Bronchial epithelial cell (primary cell): ENCODE results near the gene CLRN3. TPM values are rescaled to one million over a fixed set of nuclear protein-coding genes. Genes with fewer than 3 reads are reported as not detected.

ENCODE experiments used
- DNase-seq: peaks from one replicate; pipeline ENCODE4 v3.0.0-alpha.2; 2010; ENCODE audit warnings: low read depth
- FAIRE-seq: peaks from 2 replicates; lab custom pipeline; 2011; peaks lifted over from hg19 to GRCh38; lab: Jason Lieb, UNC
- H3K27me3 ChIP-seq: 2 replicates; pipeline ENCODE4 v1.5.1; 2011; ENCODE audit warnings: low read length; ENCODE audit not compliant: control insufficient read depth, insufficient read depth
- H3K36me3 ChIP-seq: 2 replicates; pipeline ENCODE4 v1.5.1; 2011; ENCODE audit warnings: low read length; ENCODE audit not compliant: control insufficient read depth, insufficient read depth
- H3K4me3 ChIP-seq: 2 replicates; pipeline ENCODE4 v1.5.1; 2011; ENCODE audit warnings: mild to moderate bottlenecking, low read depth, low read length, control low read depth
- total RNA-seq: library from RNA; depleted of rRNA; stranded (reverse); fragments of >200 nt; gene quantifications from 2 replicates; pipeline ENCODE4 v1.2.1, GENCODE V29; 2014
- TF ChIP-seq, protein P1 (sequence below): IDR thresholded peaks from 2 replicates; pipeline ENCODE4 v1.5.1; 2011; ENCODE audit warnings: mild to moderate bottlenecking, moderate library complexity, low read length, control low read depth, inconsistent platforms; ENCODE audit not compliant: insufficient read depth, severe bottlenecking

Gene CLRN3
- total RNA-seq, 1 donor from 2014 or later, result not detected

DNA sequence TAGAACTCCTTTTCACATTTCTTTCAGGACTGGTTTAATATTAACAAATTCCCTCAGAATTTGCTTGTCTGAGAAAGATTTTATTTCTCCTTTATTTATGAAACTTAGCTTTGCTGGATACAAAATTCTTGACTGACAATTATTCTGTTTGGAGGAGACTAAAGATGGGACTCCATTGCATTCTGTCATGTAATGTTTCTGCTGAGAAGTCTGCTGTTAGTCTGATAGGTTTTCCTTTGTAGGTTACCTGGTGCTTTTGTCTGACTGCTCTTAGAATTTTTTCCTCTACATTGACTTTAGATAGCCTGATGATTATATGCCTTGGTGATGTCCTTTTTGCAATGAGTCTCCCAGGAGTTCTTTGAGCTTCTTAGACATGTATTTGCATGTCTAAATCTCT, 23.4 kb downstream of the CLRN3 start:
- FAIRE-seq, result no peak
- DNase-seq, result peak; percentile 55
- H3K4me3 ChIP-seq, result no peak overlapping the region
- no peaks in the 10 kb centered on the region for H3K36me3 ChIP-seq
- TF ChIP-seq, protein P1, sequence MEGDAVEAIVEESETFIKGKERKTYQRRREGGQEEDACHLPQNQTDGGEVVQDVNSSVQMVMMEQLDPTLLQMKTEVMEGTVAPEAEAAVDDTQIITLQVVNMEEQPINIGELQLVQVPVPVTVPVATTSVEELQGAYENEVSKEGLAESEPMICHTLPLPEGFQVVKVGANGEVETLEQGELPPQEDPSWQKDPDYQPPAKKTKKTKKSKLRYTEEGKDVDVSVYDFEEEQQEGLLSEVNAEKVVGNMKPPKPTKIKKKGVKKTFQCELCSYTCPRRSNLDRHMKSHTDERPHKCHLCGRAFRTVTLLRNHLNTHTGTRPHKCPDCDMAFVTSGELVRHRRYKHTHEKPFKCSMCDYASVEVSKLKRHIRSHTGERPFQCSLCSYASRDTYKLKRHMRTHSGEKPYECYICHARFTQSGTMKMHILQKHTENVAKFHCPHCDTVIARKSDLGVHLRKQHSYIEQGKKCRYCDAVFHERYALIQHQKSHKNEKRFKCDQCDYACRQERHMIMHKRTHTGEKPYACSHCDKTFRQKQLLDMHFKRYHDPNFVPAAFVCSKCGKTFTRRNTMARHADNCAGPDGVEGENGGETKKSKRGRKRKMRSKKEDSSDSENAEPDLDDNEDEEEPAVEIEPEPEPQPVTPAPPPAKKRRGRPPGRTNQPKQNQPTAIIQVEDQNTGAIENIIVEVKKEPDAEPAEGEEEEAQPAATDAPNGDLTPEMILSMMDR, result no peak
- H3K27me3 ChIP-seq, result no peaks in the 10 kb centered on the region

DNA sequence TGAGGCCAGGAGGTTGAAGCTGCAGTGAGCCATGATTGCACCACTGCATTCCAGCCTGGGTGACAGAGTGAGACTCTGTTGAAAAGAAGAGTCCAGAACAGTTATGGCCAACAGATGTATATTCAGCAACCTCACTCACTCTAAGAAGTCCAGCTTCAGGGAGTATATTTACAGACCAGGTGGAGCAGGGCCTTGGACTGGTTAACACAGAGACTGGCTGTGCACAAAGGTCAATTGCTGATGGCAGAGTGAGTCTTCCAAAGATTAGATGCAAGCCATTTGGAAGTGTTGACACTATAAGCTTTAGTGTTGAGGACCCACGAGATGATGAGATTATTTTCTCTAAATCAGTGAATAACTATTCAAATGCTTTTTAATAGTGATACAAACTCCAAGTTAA, 24.9 kb downstream of the CLRN3 start:
- TF ChIP-seq, protein P1, result no peak

DNA sequence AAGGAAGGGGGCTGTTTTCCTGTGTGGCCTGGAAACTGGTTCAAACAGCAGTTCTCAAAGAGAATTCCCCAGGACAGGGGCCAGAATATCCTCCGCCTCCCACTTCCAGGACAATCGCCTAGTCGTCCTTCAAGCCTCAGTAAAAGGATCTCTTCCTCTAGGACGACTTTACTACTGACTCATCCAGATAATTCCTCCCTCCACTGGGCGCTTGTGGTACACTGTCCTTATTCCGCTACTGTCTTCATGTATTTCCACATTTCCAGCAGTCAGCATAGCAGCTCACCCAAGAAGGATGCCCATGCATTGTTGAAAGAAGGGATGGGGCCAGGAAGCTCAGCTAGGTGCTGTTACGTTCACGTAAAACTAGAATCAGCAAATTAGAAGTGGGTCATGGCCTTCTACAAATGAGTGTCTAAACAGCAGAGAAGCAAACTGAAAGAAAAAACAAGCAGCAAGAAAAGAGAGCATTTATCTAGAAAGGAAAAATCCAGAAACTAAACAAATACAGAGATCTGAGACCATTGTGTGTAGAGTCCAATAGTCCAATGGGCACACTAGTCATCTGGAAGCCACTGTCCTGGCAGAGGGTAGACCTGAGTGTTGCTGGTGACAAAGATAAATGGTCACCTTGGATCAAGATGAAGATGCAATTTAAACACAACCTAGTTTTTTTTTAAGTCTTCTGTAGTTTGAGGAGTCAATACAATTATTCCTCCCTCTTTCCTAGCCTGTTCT, 26.3 kb downstream of the CLRN3 start:
- no peak for DNase-seq
- Histone ChIP-seq H3K36me3 (no peaks in the 10 kb centered on the region), H3K4me3 (no peak overlapping the region), H3K27me3 (no peaks in the 10 kb centered on the region)
- peak; percentile 28 for FAIRE-seq
- TF ChIP-seq, protein P1, result no peak

More for the DNA sequence above, 24.9 kb downstream of the CLRN3 start:
- FAIRE-seq (no peak), DNase-seq (no peak)
- H3K4me3 ChIP-seq, result no peak overlapping the region
- H3K36me3 ChIP-seq, result no peaks in the 10 kb centered on the region
- H3K27me3 ChIP-seq, result no peaks in the 10 kb centered on the region

DNA sequence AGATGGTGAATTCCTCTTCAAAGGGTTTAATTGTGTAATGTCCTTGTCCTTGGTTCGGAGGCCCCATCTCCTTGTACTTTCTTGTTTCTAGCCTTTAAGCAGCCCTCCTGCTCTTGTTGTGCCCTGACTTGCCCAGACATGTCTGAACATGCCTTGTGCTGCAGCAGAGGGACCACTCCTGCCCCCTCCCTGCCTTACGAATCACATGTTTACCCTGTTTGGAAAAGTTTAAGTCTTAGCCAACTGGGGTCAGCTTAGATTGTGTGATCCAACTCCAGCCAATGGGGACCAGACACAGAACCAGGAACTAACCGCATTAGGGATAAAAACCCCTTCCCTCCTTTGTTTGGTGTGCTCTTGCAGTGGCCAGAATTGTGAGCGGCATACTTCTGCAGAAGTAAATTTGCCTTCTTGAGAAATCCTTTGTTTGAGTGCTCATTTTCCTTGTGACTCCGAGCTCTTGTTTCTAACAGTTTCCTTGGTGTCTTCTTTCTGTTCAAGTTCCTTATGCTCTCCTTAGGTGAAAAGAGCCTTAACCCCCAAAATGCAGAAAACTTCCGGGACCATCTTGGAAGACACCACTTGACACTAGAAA, 29.4 kb downstream of the CLRN3 start:
- no peak overlapping the region for H3K4me3 ChIP-seq
- no peaks in the 10 kb centered on the region for H3K27me3 ChIP-seq
- no peaks in the 10 kb centered on the region for H3K36me3 ChIP-seq
- DNase-seq, result no peak
- TF ChIP-seq, protein P1, result no peak
- no peak for FAIRE-seq

DNA sequence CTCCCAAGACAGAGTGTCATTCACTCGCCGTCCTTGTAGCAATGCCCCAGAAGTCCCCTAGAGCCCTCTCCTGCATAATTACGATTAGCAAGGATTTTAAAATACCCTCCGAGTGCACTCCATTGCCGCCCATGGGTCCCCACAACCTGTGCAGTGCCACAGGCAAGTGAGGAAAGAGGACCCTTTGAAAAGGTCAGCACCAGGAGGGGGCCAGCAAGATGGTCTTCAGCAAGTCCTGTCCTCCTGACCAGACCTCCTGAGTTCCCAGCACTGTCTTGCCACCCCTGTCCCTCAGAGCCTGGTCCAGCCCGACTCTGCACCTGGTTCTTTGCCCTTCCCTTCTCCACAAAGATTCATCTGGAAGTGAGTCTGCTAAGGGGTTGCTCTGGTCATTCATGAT, 32.1 kb downstream of the CLRN3 start:
- DNase-seq, result no peak
- Histone ChIP-seq H3K27me3 (no peaks in the 10 kb centered on the region), H3K4me3 (no peak overlapping the region), H3K36me3 (no peaks in the 10 kb centered on the region)
- no peak for FAIRE-seq
- TF ChIP-seq, protein P1, result no peak
